GM12878 (cell line): Measurements from ENCODE around the gene SLC43A3. TPM values are rescaled to one million over a fixed set of nuclear protein-coding genes. Genes with fewer than 3 reads are reported as not detected.

ENCODE experiments used
- ATAC-seq: fragments of 200-7000 bp; cut with Tn5 transposase; 3 replicates; pipeline ENCODE4 v1.9.1; 2020; ENCODE audit warnings: mild to moderate bottlenecking, moderate library complexity
- BruUV-seq: library from RNA; stranded (reverse); fragments of 400-500 nt; replicated peaks from 2 replicates; lab custom pipeline; 2021; lab: Mats Ljungman, UMichigan
- CTCF ChIA-PET: fragments of 300-600 bp; sonication (Branson Sonifier 250); formaldehyde crosslinking; extraction: SDS; loops from one replicate; lab custom pipeline; 2021; ENCODE audit warnings: inconsistent platforms; lab: Yijun Ruan, JAX
- POLR2A ChIA-PET: fragments of 350-600 bp; formaldehyde crosslinking; extraction: SDS; loops from one replicate; lab custom pipeline; 2021; ENCODE audit warnings: inconsistent platforms; lab: Charles Lee
- RAD21 ChIA-PET: fragments of 300-600 bp; sonication (Branson Sonifier 250); formaldehyde crosslinking; loops from one replicate; lab custom pipeline; 2023; ENCODE audit warnings: antibody characterized with exemption; ENCODE audit not compliant: unreplicated experiment; lab: Charles Lee
- SMC1A ChIA-PET: fragments of 300-600 bp; sonication (Branson Sonifier 250); formaldehyde crosslinking; loops from one replicate; lab custom pipeline; 2023; ENCODE audit not compliant: unreplicated experiment, uncharacterized antibody; lab: Charles Lee
- DNase-seq: peaks from one replicate; pipeline ENCODE4 v3.0.0-alpha.2; 2011; ENCODE audit warnings: low read depth, low spot score
- FAIRE-seq: peaks from 3 replicates; lab custom pipeline; 2011; peaks lifted over from hg19 to GRCh38; lab: Jason Lieb, UNC
- H2AFZ ChIP-seq: 2 replicates; pipeline ENCODE4 v1.6.0; 2011; ENCODE audit warnings: low read depth, low read length, control low read depth; ENCODE audit not compliant: control insufficient read depth
- H3K27ac ChIP-seq: 2 replicates; pipeline ENCODE4 v1.5.1; 2011; ENCODE audit warnings: control low read depth; ENCODE audit not compliant: control insufficient read depth, insufficient read depth
- H3K27me3 ChIP-seq, 2 experiments: replicated peaks in 1 of 2; 2 replicates each; pipeline versions ENCODE4 v1.6.0 to v1.6.1; 2011; ENCODE audit warnings: low read length in 1 of 2; ENCODE audit not compliant: control insufficient read depth in 2 of 2, insufficient read depth in 2 of 2
- H3K36me3 ChIP-seq, 2 experiments: 2 replicates each; pipeline ENCODE4 v1.5.1; 2011; ENCODE audit warnings: low read length in 1 of 2; ENCODE audit not compliant: control insufficient read depth in 2 of 2, insufficient read depth in 2 of 2
- H3K4me1 ChIP-seq: 2 replicates; pipeline ENCODE4 v1.6.1; 2011; ENCODE audit warnings: mild to moderate bottlenecking, low read length, moderate library complexity, mixed read lengths; ENCODE audit not compliant: control insufficient read depth, insufficient read depth
- H3K4me2 ChIP-seq: 2 replicates; pipeline ENCODE4 v1.6.0; 2011; ENCODE audit warnings: control low read depth; ENCODE audit not compliant: control insufficient read depth, insufficient read depth
- H3K4me3 ChIP-seq: fragments of 200-600 bp; sonication (generic); 2 replicates; pipeline ENCODE4 v1.5.1; 2016
- H3K79me2 ChIP-seq: 2 replicates; pipeline ENCODE4 v1.6.0; 2011; ENCODE audit warnings: low read length; ENCODE audit not compliant: control insufficient read depth, insufficient read depth
- H3K9ac ChIP-seq: 2 replicates; pipeline ENCODE4 v1.8.0; 2011; ENCODE audit warnings: low read length, control low read depth, mixed read lengths; ENCODE audit not compliant: control insufficient read depth, insufficient read depth
- H3K9me3 ChIP-seq: replicated peaks from 3 replicates; pipeline ENCODE4 v1.5.1; 2011; ENCODE audit warnings: mild to moderate bottlenecking, low read length; ENCODE audit not compliant: control insufficient read depth, insufficient read depth
- H4K20me1 ChIP-seq: 2 replicates; pipeline ENCODE4 v1.6.0; 2011; ENCODE audit not compliant: control insufficient read depth, insufficient read depth
- CEBPZ ChIP-seq: fragments of 150-350 bp; IDR thresholded peaks from 2 replicates; pipeline ENCODE4 v1.6.1; 2016; ENCODE audit warnings: low read depth, low read length
- RAD21 ChIP-seq: IDR thresholded peaks from 2 replicates; pipeline ENCODE4 v1.6.1; 2011; ENCODE audit warnings: mild to moderate bottlenecking, low read depth, low read length, moderate library complexity; ENCODE audit not compliant: insufficient read depth
- WGBS: methylation state at CpG from one replicate; pipeline ENCODE4 v1.1.6; 2016; ENCODE audit warnings: low lambda C conversion rate; ENCODE audit not compliant: insufficient replicate concordance, insufficient coverage; ENCODE audit errors: missing lambda C conversion rate; 5-methylcytosine and 5-hydroxymethylcytosine counted together
- in situ Hi-C: fragments of 300-500 bp; cut with MboI; formaldehyde crosslinking; loops from 9 replicates; pipeline ENCODE4 v1.14.3; 2018; ENCODE audit warnings: mixed read lengths
- intact Hi-C: fragments of 100-400 bp; cut with micrococcal nuclease; formaldehyde crosslinking; loops from one replicate; pipeline ENCODE4 v1.14.2; 2022; ENCODE audit not compliant: unreplicated experiment
- polyA plus RNA-seq, 11 experiments: library from polyadenylated mRNA; depleted of rRNA in 4 of 11; unstranded in 6 of 11; stranded (reverse) in 5 of 11; fragments of >200 nt; fragmentation: Nextera tagmentation in 4 of 11; fragmentation: Illumina TruSeq in 1 of 11; extraction: Ambion mirVana in 4 of 11; extraction: Trizol in 1 of 11; gene quantifications; 1 replicate in 1 of 11; 2 replicates in 10 of 11; pipeline versions ENCODE4 v1.2.1 to v1.2.3, GENCODE V29; 2011 to 2016; ENCODE audit warnings: inconsistent platforms in 2 of 11, missing spikeins in 2 of 11, low read depth in 1 of 11
- total RNA-seq, 4 experiments: library from RNA; depleted of rRNA in 3 of 4; stranded (reverse); fragments of >200 nt in 3 of 4; fragmentation: Illumina TruSeq in 1 of 4; extraction: Trizol in 1 of 4; gene quantifications; 2 replicates each; pipeline versions ENCODE4 v1.2.1 to v1.2.3, GENCODE V29; 2013 to 2021

The SLC43A3 gene
- total and polyA plus RNA-seq, 10 of the 15 experiments (the other 5 are each of a cell fraction or from before 2014, with no cell fraction given) = 37.5 to 237 (median 132) TPM

GRCh38 chr11:57376095-57377090 is 50.5 kb downstream of the SLC43A3 start:
- Histone ChIP-seq H3K27ac (no peak overlapping the region), H3K9ac (no peak overlapping the region), H3K9me3 (no peaks in the 10 kb centered on the region), H3K79me2 (no peaks in the 10 kb centered on the region), H3K36me3 (no peaks in the 10 kb centered on the region), H3K4me2 (no peak overlapping the region), H3K4me1 (no peaks in the 10 kb centered on the region), H2AFZ (no peak overlapping the region), H4K20me1 (no peaks in the 10 kb centered on the region), H3K27me3 (no peaks in the 10 kb centered on the region; a peak in 1 of 4 replicates), H3K4me3 (no peak overlapping the region)
- POLR2A ChIA-PET = no interaction called here
- WGBS = 35% methylated on average over 23 of the region's 26 CpGs
- CTCF ChIA-PET = no interaction called here
- SMC1A ChIA-PET = no interaction called here
- RAD21 ChIA-PET = interaction anchor here (0.6 kb wide), 1 partner anchor 127 kb away, joined by 4 read pairs; no protein-coding TSS in a partner anchor
- FAIRE-seq = no peak
- in situ Hi-C loops = no loop called here
- DNase-seq = no peak
- intact Hi-C loops = no loop called here
- no peak for ATAC-seq
- BruUV-seq = no TSS peak
- TF ChIP-seq CEBPZ (no peak), RAD21 (no peak)
